NCI-H82 (cell line): ENCODE measurements around the gene LIF.
A peak's percentile ranks its signal among the peaks of the same experiment; 100 is the strongest.

Experiments used
- DNase-seq: peaks from one replicate; lab custom pipeline; 2025; lab: John Stamatoyannopoulos, UW

The LIF gene

DNA sequence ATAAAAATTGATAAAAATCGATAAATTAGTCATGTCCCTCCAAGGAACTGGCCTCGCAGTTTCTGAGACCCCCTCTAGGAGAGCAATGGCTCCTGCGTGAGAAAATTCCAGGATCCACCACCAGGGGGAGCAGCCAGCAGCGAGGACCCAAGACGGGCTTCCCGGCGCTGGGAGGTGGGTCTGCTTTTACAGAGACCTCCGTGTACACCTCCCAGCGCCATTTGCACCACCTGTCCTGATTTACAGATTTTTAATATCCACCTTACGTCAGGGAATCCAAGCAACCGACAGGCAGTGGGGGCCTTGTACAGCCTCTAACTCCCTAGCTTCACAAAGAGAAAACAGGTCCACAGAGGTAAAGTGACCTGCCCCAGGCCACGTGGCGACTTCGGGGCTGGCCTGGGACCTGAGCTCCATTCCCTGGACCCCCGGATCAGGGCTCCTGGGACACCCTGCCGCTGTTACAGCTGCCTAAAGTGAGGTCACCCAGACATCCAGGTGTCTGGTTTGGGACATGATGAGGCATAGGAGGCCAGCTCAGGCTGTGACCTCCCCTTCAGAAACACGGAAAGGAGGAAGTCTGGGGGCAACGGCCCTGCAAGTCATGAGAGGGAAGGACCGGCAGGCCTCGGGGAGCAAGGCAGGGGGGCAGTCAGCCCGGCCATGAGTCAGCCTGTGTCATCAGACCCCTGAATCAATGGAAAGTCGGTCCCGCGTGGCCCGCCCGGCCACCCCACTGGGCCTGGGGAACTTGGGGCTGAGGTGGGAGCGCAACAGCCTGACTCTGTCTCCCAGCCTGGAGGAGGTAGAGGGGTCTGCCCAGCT, 16.6 kb upstream of the LIF start:
- DNase-seq = peak; percentile 80

DNA sequence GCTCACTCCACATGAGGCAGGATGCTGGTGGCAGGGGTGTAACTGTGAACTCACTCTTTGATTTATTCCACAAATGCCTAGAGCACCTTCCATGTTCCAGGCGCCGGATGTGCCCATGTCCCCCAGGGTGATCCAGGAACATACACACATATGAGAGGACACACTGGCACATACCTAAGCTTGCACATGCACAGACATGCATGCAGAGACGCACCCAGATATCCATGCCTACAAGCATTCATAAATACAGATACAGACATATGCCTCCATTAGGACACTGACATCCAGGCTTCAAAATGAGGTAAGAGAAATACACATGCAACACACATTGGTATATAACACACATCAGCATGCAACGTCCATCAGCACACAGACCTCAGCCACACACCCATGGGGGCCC, 15.6 kb upstream of the LIF start:
- no peak for DNase-seq

DNA sequence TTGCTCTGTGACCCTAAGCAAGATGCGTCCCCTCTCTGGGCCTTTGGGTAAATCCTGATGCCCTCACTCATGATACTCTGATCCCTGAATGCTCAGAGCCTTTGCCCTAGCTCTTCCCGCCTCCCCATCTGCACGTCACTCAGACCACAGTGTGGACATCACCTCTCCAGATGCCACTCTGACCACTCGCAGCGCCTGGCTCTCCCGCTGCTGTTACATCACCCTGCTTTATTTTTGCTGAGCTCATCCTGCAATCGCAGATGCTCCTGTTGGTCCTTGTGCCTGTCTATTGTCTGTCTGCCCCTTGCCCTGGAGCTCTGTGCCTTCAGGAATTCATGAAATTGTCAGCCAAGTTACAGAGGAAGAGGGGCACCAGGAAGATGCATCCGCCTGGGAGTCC, 14.6 kb upstream of the LIF start:
- DNase-seq = no peak

DNA sequence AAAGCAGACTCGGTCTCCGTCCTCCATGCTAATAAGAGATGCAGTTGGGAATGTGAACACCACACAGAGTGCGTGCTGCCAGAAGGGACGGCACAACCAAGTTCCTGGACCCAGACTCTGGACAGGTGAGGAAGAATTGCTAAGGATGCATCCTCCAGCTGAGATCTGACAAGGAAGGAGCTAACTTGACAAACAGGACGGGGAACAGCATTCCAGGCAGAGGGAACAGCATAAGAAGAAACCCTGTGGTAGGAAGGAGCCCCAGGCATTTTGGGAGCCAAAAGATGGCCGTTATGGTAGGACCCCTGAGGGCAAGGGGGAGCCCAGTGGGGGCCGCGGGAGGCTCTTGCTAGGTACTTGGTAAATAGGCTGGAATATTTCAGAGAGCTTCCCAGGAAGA, 14.1 kb upstream of the LIF start:
- DNase-seq = no peak

DNA sequence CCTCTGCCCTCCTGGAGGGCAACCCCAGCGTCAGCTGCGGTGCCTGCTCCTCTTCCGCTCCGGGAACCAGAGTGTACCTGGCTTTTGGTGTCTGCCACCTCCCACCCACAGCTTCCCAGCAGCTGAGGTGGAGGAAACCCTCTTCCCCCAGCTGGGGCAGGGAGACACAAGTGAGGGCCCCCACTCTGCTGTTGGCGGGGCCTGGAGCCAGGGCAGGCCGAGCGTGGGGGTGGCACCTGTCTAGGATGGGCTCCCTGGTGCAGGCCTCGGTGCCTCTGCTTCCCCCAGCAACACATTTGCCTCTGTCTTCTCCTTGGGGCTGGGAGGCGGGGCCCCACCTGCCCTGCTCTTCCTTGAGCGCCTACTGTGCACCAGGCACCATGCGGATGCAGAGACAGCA, 13.7 kb upstream of the LIF start:
- DNase-seq = no peak

DNA sequence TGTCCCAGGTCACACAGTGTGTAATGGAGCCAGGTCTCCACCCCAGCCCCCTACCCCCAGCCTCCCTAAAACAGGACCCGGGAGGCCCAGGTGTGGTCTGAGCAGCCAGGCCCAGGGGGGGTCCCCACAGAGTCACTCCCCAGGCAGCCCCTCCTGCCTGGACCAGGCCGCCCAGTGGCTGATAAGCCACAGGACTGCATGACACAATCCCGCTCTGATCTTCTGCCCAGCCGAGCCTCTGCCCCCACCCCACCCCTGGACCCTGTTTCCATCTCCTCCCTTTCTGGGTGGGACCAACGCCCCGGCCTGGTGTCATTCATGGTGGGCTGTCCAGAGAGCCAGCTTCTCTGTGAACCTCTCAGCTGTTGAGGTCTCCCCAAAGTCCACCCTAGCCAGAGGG, 7.8 kb upstream of the LIF start:
- DNase-seq = no peak

DNA sequence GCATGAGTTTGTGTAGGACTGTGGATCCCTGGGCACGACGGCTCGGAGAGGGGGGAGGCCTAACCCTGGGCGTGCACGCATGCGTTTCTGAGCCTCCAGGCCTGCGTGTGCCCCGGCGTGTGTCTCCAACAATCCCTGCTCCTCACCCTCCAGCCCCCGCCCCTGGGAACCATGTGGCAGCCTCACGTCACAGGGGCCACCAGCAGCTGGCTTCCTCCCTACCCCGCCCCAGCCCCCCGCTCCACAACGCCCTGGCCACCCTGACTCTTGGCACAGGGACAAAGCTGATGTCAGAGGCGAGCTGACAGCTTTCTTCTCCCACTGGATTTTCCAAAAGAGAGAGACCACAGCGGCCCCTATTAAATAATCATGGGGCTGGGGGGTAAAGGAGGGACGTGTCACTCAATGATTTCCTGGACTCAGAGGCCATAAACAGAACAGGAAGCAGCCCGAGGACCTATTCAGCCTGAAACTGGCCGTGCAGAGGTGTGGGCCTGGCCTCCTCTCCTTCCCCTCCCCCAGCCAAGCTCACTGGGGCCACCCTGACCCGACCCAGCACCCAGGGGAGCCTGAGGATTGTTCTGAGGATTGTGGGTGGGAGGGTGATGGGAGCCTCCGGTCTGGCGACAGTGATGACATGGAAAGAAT, 6.8 kb upstream of the LIF start:
- DNase-seq = peak; percentile 83

DNA sequence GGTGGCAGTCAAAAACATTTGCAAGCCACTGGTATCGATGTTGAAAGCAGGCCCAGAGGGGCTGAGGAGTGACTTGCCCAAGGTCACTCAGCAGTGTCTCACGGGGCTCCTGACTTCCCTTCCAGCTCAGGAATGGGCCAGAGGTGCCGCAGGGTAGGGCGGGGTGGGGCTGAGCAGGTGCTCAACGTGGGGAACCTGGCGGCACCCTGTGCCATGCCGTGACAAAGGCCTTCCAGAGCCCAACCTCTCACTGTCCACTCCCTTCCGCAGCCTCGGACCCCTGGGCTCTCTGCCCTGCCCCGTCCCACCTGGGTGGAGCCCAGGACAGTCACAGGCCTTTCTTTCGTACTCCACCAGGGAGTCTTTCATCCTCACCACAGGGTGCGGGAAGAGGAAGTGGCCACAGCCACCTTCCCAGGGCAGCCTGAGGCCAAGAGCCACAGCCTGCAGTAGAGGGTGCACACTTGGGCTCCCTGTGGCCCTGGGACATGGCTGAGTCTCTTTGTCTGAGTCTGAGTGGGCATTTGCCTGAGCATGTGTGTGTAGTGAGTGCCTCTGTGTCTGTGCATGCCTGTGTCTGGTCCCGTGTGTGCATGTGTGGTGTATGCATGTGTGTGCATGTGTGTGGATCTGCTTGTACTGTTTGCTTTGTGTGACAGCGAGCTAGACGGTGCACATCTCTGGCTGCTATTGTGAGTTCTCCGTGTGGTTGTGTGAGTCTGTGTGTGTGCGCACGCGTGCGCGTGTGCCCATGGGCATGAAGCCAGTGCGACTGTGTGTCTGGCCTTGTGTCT, 6.0 kb upstream of the LIF start:
- DNase-seq = no peak

DNA sequence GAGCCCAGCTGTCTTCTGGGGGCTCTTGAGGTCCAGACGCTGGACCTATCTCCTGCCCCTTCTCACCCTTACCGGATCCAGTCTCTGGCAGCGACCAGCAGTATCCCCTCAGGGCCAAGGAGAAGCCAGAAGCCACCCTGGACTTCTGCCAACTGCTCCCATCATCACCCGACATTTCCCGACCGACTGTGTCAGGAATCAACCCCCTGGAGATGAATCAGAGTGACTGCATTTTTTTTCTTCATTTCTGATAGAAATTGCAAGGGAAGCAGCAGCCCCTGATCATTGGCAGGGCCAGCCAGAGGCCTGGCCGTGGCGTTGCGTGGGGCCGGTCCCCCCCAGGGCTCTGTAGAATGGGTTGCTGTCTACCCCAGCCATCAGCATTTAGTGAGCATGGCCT, 5.2 kb upstream of the LIF start:
- no peak for DNase-seq

DNA sequence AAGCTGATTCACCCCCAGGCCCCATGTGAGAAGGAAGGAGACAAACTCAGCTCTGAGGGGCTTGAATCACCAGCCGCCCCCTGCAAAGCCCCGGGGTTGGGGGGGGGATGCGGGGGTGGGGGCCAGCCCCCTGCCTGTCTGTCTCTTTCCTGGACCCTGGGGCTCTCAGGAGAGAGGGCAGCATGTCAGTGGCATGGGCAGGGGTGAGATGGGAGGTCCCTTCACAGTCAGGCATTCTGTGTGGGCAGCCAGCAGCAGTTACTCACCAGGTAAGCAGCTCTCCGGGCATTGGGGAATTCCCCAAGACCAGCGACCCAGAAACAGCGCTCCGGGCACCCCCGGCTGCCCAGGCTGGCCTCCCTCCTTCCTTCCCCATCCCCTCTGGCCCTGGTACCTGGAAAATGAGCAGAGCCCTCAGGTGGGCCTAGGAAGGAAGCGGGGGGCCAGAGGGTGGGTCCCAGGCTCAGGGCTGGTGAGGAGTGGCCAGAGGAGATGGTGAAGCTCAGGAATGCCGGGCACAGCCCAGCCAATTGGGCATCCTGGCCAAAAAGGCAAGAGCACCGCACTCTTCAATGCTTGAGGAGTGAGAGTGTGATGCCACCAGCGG, 4.2 kb upstream of the LIF start:
- DNase-seq = no peak

DNA sequence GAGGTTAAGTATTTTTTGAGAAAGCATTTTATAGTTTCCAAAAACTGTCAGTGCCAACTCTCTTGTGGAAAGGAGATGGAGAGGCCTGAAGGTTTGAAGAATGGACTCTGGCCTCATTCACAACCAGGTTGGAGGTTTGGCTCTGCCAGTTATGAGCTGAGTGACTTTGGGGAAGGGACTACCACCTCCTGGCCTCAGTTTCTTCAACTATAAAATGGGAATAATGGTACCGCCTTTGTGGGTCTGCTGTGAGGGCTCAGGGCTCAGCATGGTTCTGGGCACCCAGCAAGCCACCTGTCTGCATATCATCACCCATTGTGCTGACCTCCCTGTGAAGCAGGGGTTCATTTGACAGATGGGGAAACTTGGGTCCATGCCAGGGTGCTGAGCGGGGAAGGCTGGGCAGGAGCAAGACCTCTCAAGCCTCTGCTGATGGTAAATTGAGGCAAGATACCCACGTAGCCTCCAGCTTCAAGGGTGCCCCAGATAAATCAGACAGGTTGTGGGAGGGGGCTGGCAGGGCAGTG, 3.5 kb upstream of the LIF start:
- DNase-seq = no peak

DNA sequence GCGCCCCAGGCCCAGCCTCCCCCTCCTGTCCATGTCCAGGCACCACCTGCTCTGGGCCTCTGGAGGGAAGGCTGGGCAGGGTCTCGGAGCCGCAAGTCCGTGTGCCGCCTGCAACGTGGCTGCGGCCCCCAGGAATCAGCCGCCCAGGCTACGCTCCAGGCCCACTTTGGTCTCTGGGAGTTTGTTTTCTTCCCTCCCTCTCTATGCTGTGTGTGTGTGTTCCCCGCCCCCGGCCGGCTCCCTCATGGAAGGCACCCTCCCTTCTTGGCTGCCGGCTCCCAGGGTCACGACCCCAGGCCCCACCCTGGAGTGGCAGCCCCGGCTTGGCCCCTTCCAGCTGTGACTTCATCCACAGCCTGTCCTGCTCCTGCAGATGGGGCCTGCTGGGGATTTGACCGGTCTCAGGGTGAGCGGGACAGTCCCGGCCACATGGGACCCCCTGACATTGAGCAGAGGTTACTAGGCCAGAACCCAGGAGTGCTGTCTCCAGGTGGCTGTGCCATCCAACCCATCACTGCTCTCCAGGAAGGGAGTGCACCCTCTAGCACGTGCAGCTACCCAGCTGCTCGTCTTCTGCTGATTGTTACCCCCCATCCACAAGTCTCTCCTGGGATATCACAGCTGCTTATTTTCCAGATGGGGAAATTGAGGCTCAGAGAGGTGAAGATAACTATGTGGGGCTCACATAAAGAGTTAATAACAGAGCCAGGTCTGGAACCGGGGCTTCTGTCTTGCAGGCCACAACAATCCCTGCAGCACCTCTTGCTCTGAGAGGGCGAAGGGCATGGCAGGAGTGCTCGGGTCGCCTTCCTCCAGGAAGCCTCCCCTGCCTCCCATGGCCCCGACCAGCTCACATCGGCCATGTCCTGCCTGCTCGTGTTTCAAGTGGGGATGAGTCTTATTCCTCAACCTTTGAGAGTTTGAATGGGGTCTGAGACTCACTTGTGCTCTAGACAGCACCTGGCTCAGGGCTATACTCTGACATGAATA, 2.8 kb upstream of the LIF start:
- DNase-seq = no peak

DNA sequence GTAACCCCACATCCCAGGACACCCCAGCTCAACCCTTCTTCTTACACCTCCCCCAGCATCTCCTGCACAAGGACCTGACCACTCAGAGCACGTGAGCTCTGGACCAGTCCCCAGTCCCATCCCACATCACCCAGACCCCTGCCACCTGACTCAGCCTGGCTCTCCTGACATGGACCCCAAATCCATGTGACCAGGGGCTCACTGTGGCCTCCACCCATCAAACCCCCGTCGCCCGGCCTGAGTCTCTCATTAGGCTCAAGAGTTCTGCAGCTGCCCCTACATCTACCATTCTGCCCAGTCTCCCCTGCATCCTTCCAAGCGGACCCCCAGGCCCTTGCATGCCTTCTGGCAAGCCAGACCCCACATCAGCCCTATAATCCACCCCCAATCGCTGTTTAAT, 1.9 kb upstream of the LIF start:
- no peak for DNase-seq

DNA sequence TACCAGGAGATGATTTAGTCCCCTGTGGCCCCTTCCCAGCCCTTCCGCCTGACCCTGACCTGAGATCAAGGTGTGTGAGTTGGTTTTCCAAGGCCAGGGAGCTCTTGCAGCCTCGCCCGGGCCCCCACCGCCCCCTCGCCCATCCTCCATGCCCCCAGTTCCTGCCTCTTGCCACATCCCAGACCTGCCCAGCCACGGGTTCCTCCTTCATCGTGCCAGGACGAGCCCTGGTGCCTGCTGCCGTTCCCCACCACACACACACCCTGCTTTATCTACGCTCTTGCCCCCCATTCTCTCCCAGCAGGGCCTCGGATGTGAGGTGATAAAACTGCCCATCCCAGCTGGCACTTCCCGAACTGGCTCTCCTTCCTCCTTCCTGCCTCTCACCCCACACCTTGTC, 1.4 kb upstream of the LIF start:
- no peak for DNase-seq

DNA sequence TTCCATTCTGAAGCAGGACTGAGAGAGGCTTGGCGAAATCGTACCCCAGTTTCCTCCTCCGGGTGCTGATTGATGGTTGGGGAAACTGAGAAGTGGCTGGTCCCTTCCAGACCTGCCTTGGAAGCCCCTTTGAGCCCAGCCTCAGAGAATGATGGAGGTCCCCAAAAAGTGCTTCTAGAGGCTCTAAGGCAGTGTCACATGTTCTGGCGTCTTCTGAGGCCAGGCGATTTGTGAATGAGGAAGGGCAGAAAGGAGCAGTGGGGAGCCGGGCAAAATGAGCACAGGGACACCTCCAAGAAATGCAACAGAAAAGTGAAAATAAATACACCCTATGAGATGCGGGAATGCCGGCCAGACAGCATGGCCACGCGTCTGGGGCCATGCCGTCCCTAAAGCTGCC, 1.0 kb upstream of the LIF start:
- DNase-seq = no peak

DNA sequence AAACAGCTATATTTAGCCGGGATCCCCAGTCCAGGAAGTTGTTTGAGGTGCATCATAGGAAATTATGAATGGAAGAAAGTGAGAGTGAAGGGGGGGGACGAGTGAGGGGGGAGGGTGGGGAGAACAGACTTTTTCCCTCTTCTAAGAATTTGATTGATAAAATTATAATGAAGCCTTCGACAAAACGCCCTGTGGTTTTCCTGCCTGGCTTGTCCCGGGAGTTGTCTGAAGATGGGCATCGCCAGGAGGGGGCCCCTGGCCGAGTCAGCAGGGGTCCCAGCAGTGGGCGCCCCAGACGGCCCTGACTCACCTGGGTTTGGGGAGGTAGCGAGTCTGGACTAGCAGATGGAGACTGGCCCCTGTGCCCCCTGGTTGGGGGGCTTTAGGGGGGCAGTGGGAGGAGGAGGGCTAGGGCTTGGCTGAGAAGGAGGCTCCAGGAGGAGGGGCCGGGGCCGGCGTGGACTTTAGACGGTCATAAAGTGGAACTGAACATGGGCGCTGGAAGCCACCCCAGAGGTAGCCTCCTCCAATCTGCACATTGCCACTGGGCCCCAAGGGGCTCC, 336 bp upstream of the LIF start:
- no peak for DNase-seq

DNA sequence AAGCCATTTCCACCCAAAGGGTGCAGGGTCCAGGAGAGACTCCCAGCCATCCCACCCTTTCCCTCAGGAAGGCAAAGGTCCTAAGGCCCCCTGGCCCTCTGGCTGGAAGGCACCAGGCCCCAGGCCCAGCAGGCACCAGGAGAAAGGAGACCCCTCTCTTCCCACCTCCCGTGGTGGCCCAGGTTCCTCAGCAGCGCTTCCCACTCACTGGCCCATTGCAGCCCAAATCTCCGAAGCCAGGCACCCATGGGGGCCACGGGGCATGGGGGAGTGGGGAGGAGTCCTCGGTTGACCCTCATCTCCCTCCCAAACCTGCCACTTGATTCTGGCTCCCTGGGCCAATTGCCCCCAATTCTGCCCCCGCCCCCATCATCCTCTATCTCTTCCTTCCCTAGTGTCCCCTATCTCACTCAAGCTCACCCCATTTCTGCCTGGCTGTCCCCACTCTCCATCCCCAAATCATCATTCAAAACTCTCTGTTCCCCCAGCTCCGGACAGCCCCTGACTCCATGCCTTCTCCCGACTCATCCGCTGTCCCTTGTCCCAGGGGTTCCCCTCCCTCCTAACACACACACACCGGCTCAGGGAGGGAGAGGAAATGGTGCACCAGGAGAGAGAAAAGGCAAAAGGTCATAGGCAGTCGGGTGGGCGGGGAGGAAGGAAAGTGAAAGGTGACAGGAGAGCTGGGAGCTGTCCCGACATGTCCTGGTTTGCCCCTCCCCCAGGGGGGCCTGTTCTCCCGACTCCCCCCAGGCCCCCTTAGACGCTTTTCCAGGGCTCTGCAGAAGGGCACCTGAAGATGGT, 1.2 kb downstream of the LIF start:
- no peak for DNase-seq

DNA sequence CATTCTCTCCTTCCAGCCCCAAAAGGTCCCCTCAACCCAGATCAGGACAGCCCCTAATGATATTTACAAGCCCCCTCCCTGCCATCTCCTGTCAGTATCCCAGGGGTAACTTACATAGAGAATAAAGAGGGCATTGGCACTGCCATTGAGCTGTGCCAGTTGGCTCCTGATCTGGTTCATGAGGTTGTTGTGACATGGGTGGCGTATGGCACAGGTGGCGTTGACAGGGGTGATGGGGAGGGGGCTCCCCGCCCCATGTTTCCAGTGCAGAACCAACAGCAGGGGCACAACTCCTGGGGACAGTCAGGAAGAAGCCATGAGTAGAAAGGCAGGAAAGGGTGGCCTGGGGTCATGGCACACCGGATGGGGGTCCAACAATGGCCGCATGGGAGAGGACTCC, 1.9 kb downstream of the LIF start:
- no peak for DNase-seq

DNA sequence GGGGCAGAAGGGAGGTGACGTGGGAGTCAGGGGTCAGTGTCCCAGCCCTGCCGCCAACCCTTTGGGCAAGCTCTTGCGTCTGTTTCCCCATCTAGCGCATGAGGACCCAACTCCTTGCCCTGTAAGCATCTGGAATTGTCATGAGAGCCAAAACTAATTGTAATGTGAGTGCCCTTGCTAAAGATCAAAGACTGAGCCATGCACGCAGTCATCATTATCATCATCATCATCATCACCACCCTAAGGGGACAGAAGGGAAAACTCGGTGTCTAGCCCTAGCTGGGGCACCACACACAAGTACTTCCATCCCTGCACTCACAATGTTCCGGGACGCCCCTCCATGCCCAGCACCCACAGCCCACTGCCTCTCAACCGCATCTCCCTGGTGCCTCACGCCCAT, 2.5 kb downstream of the LIF start:
- DNase-seq = no peak

DNA sequence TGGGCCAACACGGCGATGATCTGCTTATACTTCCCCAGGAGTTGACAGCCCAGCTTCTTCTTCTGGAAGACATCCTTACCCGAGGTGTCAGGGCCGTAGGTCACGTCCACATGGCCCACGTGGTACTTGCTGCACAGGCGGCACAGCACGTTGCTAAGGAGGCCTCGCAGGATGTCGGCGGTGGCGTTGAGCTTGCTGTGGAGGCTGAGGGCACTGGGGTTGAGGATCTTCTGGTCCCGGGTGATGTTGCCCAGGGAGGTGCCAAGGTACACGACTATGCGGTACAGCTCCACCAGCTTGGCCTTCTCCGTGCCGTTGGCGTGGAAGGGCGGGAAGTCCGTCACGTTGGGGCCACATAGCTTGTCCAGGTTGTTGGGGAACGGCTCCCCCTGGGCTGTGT, 2.9 kb downstream of the LIF start:
- DNase-seq = no peak
